HCT116 (cell line): ENCODE results near the gene WSCD1. TPM values are rescaled to one million over a fixed set of nuclear protein-coding genes. Genes with fewer than 3 reads are reported as not detected.

ENCODE experiments used
- ATAC-seq: fragments of 200-7000 bp; cut with Tn5 transposase; 2 replicates; pipeline ENCODE4 v1.9.1; 2020; ENCODE audit warnings: mild to moderate bottlenecking, moderate library complexity
- BruUV-seq: library from RNA; stranded (reverse); fragments of 400-500 nt; replicated peaks from 2 replicates; lab custom pipeline; 2021; lab: Mats Ljungman, UMichigan
- CTCF ChIA-PET: fragments of 300-600 bp; sonication (Branson Sonifier 250); formaldehyde crosslinking; loops from one replicate; lab custom pipeline; 2021; ENCODE audit warnings: antibody characterized with exemption; lab: Charles Lee
- POLR2A ChIA-PET: fragments of 300-600, 350-600 bp; sonication (Branson Sonifier 250); formaldehyde crosslinking; loops from one replicate; lab custom pipeline; 2021; ENCODE audit warnings: antibody characterized with exemption; lab: Charles Lee
- RAD21 ChIA-PET, 2 experiments: fragments of 300-600 bp; sonication (Branson Sonifier 250); formaldehyde crosslinking; loops; one replicate each; lab custom pipeline; 2023; ENCODE audit warnings: low total read pairs in 2 of 2; ENCODE audit not compliant: uncharacterized antibody in 2 of 2, unreplicated experiment in 2 of 2, low non-redundant PET in 1 of 2; lab: Charles Lee
- DNase-seq: peaks from one replicate; pipeline ENCODE4 v3.0.0-alpha.2; 2010; ENCODE audit warnings: low read depth, low spot score
- H2AFZ ChIP-seq: fragments of 200-600 bp; shearing (Covaris generic), sonication (generic); 2 replicates; pipeline ENCODE4 v1.6.1; 2017; ENCODE audit warnings: low read depth, mixed run types, mixed read lengths, antibody characterized with exemption, low read length; ENCODE audit not compliant: poor library complexity, severe bottlenecking
- H3K27ac ChIP-seq: 2 replicates; pipeline ENCODE4 v1.5.1; 2012; ENCODE audit warnings: low read depth, low read length
- H3K27me3 ChIP-seq: fragments of 200-600 bp; sonication (generic); 2 replicates; pipeline ENCODE4 v1.6.1; 2016; ENCODE audit warnings: mixed run types, low read length, mixed read lengths; ENCODE audit not compliant: insufficient read depth
- H3K36me3 ChIP-seq, 2 experiments: fragments of 200-500 bp in 1 of 2; fragments of 200-600 bp in 1 of 2; sonication (Bioruptor generic) in 1 of 2; sonication (generic) in 1 of 2; 2 replicates each; pipeline versions ENCODE4 v1.5.1 to v1.6.1; 2014 to 2016; ENCODE audit warnings: low read length in 2 of 2, inconsistent platforms in 1 of 2, mixed read lengths in 1 of 2, mixed run types in 1 of 2; ENCODE audit not compliant: insufficient read depth in 2 of 2, control insufficient read depth in 1 of 2
- H3K4me1 ChIP-seq, 2 experiments: fragments of 200-600 bp in 1 of 2; sonication (generic) in 1 of 2; 2 replicates each; pipeline versions ENCODE4 v1.5.1 to v1.6.1; 2012 to 2017; ENCODE audit warnings: low read length in 2 of 2, inconsistent platforms in 1 of 2, mild to moderate bottlenecking in 1 of 2, mixed read lengths in 1 of 2, mixed run types in 1 of 2, moderate library complexity in 1 of 2; ENCODE audit not compliant: insufficient read depth in 2 of 2, control insufficient read depth in 1 of 2
- H3K4me2 ChIP-seq: fragments of 200-600 bp; sonication (generic); 2 replicates; pipeline ENCODE4 v1.6.1; 2017; ENCODE audit warnings: mixed run types, low read length, mixed read lengths
- H3K4me3 ChIP-seq, 2 experiments: fragments of 200-600 bp in 1 of 2; sonication (generic) in 1 of 2; replicated peaks in 1 of 2; 2 replicates each; pipeline ENCODE4 v1.5.1; 2011 to 2016; ENCODE audit warnings: low read length in 2 of 2, control low read depth in 1 of 2, low read depth in 1 of 2, mild to moderate bottlenecking in 1 of 2, mixed read lengths in 1 of 2, mixed run types in 1 of 2
- H3K79me2 ChIP-seq: fragments of 200-600 bp; sonication (generic); 2 replicates; pipeline ENCODE4 v1.6.1; 2017; ENCODE audit warnings: mild to moderate bottlenecking, mixed run types, low read length, moderate library complexity, mixed read lengths; ENCODE audit not compliant: insufficient read depth
- H3K9ac ChIP-seq: fragments of 200-600 bp; sonication (generic); 2 replicates; pipeline ENCODE4 v1.6.1; 2016; ENCODE audit warnings: low read length, mixed read lengths
- H3K9me2 ChIP-seq: fragments of 200-600 bp; sonication (generic), shearing (Covaris generic); 2 replicates; pipeline ENCODE4 v1.6.1; 2017; ENCODE audit warnings: mixed run types, mild to moderate bottlenecking, moderate library complexity; ENCODE audit not compliant: insufficient read depth
- H3K9me3 ChIP-seq, 2 experiments: fragments of 200-500 bp in 1 of 2; fragments of 200-600 bp in 1 of 2; sonication (Bioruptor generic) in 1 of 2; sonication (generic) in 1 of 2; 2 replicates each; pipeline ENCODE4 v1.6.1; 2014 to 2017; ENCODE audit warnings: low read length in 2 of 2, mixed read lengths in 2 of 2, inconsistent platforms in 1 of 2, low read depth in 1 of 2, mild to moderate bottlenecking in 1 of 2, mixed run types in 1 of 2, moderate library complexity in 1 of 2; ENCODE audit not compliant: control insufficient read depth in 1 of 2, insufficient read depth in 1 of 2
- H4K20me1 ChIP-seq: fragments of 200-600 bp; sonication (generic), shearing (Covaris generic); 2 replicates; pipeline ENCODE4 v1.6.1; 2017; ENCODE audit warnings: mixed run types, mild to moderate bottlenecking, moderate library complexity; ENCODE audit not compliant: insufficient read depth
- CBX3 ChIP-seq: IDR thresholded peaks from 2 replicates; pipeline ENCODE4 v1.6.1; 2012; ENCODE audit warnings: low read depth
- CTCF ChIP-seq, 3 experiments: fragments of 200-600 bp in 1 of 3; sonication (generic) in 1 of 3; IDR thresholded peaks in 2 of 3; conservative IDR thresholded peaks in 1 of 3; 2 replicates each; pipeline ENCODE4 v1.5.1; 2012 to 2017; ENCODE audit warnings: low read depth in 2 of 3, low read length in 2 of 3, antibody characterized with exemption in 1 of 3, borderline replicate concordance in 1 of 3, control low read depth in 1 of 3, mild to moderate bottlenecking in 1 of 3, mixed read lengths in 1 of 3, mixed run types in 1 of 3, moderate library complexity in 1 of 3; ENCODE audit not compliant: insufficient read depth in 1 of 3
- EGR1 ChIP-seq: IDR thresholded peaks from 2 replicates; pipeline ENCODE4 v1.6.1; 2012; ENCODE audit warnings: low read depth
- ELF1 ChIP-seq: IDR thresholded peaks from 2 replicates; pipeline ENCODE4 v1.6.1; 2012; ENCODE audit warnings: low read depth, borderline replicate concordance
- EZH2phosphoT487 ChIP-seq: fragments of 200-600 bp; IDR thresholded peaks from 2 replicates; pipeline ENCODE4 v1.6.1; 2018; ENCODE audit warnings: antibody characterized with exemption, borderline replicate concordance
- JUND ChIP-seq: IDR thresholded peaks from 2 replicates; pipeline ENCODE4 v1.6.1; 2012
- POLR2AphosphoS5 ChIP-seq: IDR thresholded peaks from 2 replicates; pipeline ENCODE4 v1.6.1; 2011; ENCODE audit warnings: mild to moderate bottlenecking, low read depth, low read length, moderate library complexity
- RAD21 ChIP-seq: IDR thresholded peaks from 2 replicates; pipeline ENCODE4 v1.6.1; 2012; ENCODE audit warnings: low read depth, mild to moderate bottlenecking
- SP1 ChIP-seq: IDR thresholded peaks from 2 replicates; pipeline ENCODE4 v1.6.1; 2012; ENCODE audit warnings: low read depth
- SRF ChIP-seq: IDR thresholded peaks from 2 replicates; pipeline ENCODE4 v1.6.1; 2012; ENCODE audit warnings: low read depth
- ZFX ChIP-seq: fragments of 450-650 bp; IDR thresholded peaks from 2 replicates; pipeline ENCODE4 v1.6.1; 2017
- ZNF274 ChIP-seq: fragments of 200-500 bp; sonication (Bioruptor generic); IDR thresholded peaks from 2 replicates; pipeline ENCODE4 v1.6.1; 2014; ENCODE audit warnings: mild to moderate bottlenecking, low read depth, low read length, inconsistent platforms
- intact Hi-C: fragments of 100-400 bp; cut with micrococcal nuclease; formaldehyde crosslinking; loops from 2 replicates; pipeline ENCODE4 v1.10.0; 2022
- total RNA-seq: library from RNA; stranded (reverse); gene quantifications from one replicate; pipeline ENCODE4 v1.2.1, GENCODE V29; 2021; ENCODE audit not compliant: unreplicated experiment
- TF ChIP-seq, protein P1 (sequence below): IDR thresholded peaks from 2 replicates; pipeline ENCODE4 v1.6.1; 2012

Gene WSCD1
- total RNA-seq, 1 experiment from 2014 or later, result 0.15 TPM

DNA sequence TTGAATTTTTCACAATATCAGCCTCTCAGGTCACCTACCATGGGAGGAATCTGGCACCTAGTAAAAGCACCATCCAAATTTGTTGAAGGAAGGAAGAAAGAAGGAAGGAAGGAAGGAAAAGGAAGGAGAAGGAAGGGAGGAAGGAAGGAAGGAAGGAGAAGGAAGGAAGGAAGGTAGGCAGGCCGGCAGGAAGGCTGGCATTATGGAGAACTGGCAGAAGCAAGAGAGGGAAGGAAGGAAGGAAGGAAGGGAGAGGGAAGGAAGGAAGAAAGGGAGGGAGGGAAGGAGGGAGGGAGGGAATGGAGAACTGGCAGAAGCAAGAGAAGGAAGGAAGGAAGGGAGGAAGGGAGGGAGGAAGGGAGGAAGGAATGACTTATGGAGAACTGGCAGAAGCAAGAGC lies 24.3 kb downstream of the WSCD1 start:
- no peak overlapping the region for H3K4me2 ChIP-seq
- no peaks in the 10 kb centered on the region for H4K20me1 ChIP-seq
- H3K9ac ChIP-seq, result no peak overlapping the region
- H3K9me2 ChIP-seq, result no peaks in the 10 kb centered on the region
- H3K36me3 ChIP-seq, result no peaks in the 10 kb centered on the region
- no peaks in the 10 kb centered on the region for H3K9me3 ChIP-seq
- BruUV-seq, result no TSS peak
- no peak for ATAC-seq
- RAD21 ChIA-PET, result no interaction called here
- TF ChIP-seq CBX3, result no peak
- TF ChIP-seq RAD21, result no peak
- TF ChIP-seq, protein P1, sequence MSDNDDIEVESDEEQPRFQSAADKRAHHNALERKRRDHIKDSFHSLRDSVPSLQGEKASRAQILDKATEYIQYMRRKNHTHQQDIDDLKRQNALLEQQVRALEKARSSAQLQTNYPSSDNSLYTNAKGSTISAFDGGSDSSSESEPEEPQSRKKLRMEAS, result no peak
- TF ChIP-seq ZNF274, result no peak
- no peak for TF ChIP-seq SRF
- no peak for TF ChIP-seq EGR1
- no peak for TF ChIP-seq JUND
- TF ChIP-seq CTCF (IDR thresholded peaks at IDR 0.05 in 2 of 3, conservative IDR thresholded peaks at IDR 0.05 in 1 of 3; ENCODE audit: borderline replicate concordance in 1 of 3, insufficient read depth in 1 of 3, low read depth in 2 of 3, low read length in 2 of 3), result no peak
- TF ChIP-seq SP1, result no peak
- TF ChIP-seq ELF1, result no peak
- no peak for TF ChIP-seq ZFX
- POLR2A ChIA-PET, result no interaction called here
- no peak for DNase-seq
- no peak overlapping the region for H3K4me3 ChIP-seq
- intact Hi-C loops, result no loop called here
- CTCF ChIA-PET, result no interaction called here
- peaks cover 57% of the 10 kb centered on the region for H3K27me3 ChIP-seq
- no peaks in the 10 kb centered on the region for H3K79me2 ChIP-seq
- H2AFZ ChIP-seq, result no peak overlapping the region
- no peak overlapping the region for H3K27ac ChIP-seq
- no peaks in the 10 kb centered on the region for H3K4me1 ChIP-seq

DNA sequence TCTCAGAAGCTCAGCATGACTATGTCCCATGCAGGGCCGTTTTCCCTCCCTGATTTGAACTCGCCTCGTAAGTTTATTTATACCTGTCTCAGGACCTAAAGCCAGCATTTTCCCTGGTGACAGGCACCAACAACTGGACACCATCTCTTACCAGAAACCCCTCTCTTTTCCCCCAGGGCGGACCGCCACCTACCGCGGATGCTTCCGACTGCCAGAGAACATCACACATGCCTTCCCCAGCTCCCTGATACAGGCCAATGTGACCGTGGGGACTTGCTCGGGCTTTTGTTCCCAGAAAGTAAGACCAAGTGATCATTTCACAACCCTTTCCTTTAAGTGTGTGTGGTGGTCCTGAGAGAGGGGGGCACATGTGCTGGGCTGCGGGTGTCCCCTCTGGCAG lies 24.7 kb downstream of the WSCD1 start:
- Histone ChIP-seq H4K20me1 (no peaks in the 10 kb centered on the region), H3K4me1 (no peaks in the 10 kb centered on the region), H3K9me3 (no peaks in the 10 kb centered on the region), H2AFZ (no peak overlapping the region), H3K4me2 (no peak overlapping the region), H3K27ac (no peak overlapping the region), H3K36me3 (no peaks in the 10 kb centered on the region), H3K27me3 (peaks cover 60% of the 10 kb centered on the region), H3K79me2 (no peaks in the 10 kb centered on the region), H3K9ac (no peak overlapping the region), H3K9me2 (no peaks in the 10 kb centered on the region), H3K4me3 (no peak overlapping the region)
- ChIA-PET CTCF (no interaction called here), RAD21 (no interaction called here), POLR2A (no interaction called here)
- ATAC-seq (no peak), DNase-seq (no peak)
- BruUV-seq, result no TSS peak
- TF ChIP-seq JUND (no peak), EZH2phosphoT487 (no peak), EGR1 (no peak), POLR2AphosphoS5 (no peak)
- intact Hi-C loops, result no loop called here
